ENCODE data around the gene PTPRH.

DNA sequence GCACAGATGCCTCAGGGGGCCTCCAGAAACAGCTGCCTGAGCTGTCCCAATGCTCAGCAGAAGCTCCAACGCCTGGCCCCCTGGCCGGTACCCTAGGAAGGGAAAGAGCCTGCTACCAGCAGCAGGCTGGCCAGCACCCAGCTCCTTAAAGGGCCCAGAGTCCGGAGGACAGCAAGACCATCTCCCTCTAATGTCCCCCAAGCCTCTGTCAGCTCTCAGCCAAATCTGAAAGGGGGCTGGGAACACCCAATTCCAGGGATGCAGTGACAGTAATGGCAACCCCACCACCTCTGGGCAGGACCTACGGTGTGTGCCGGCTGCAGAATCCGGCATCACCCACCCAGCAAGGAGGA, 45.3 kb upstream of the PTPRH start:
- no peak for TF ChIP-seq YY1 (IDR thresholded peaks at IDR 0.05; ENCODE audit: low read depth)
- no peak for TF ChIP-seq EP300 (IDR thresholded peaks at IDR 0.05; ENCODE audit: borderline replicate concordance)
- TF ChIP-seq TEAD4 (IDR thresholded peaks at IDR 0.05): no peak
- no peak for TF ChIP-seq ZBTB7A (IDR thresholded peaks at IDR 0.05; ENCODE audit: low read depth)
- TF ChIP-seq TAF1 (IDR thresholded peaks at IDR 0.05; ENCODE audit: low read depth): no peak
- TF ChIP-seq RAD21 (IDR thresholded peaks at IDR 0.05; ENCODE audit: low read depth): no peak
- no peak for TF ChIP-seq USF1 (IDR thresholded peaks at IDR 0.05)
- no peak for TF ChIP-seq REST (IDR thresholded peaks at IDR 0.05; ENCODE audit: low read depth)
- no peak for TF ChIP-seq EGR1 (IDR thresholded peaks at IDR 0.05)
